Memory B cell (primary cell): ENCODE results near the gene VPS35L.

Experiments used
- ATAC-seq: fragments of 150-1000 bp; cut with Tn5 transposase; 2 replicates; pipeline ENCODE4 v1.10.0; 2021; ENCODE audit warnings: low read depth, mild to moderate bottlenecking, moderate library complexity
- DNase-seq, 2 donors: peaks; one replicate each; pipeline ENCODE4 v3.0.0; 2022; ENCODE audit warnings: low spot score in 2 of 2
- H3K27ac Mint-ChIP-seq: one replicate; pipeline ENCODE4 v1.8.0; 2022; ENCODE audit warnings: mild to moderate bottlenecking, moderate library complexity, mixed read lengths
- H3K27me3 Mint-ChIP-seq: one replicate; pipeline ENCODE4 v1.8.0; 2022; ENCODE audit warnings: mixed read lengths
- H3K36me3 Mint-ChIP-seq: one replicate; pipeline ENCODE4 v1.8.0; 2022; ENCODE audit warnings: mild to moderate bottlenecking, mixed read lengths
- H3K4me1 Mint-ChIP-seq: one replicate; pipeline ENCODE4 v1.8.0; 2022; ENCODE audit warnings: mixed read lengths
- H3K4me3 Mint-ChIP-seq: one replicate; pipeline ENCODE4 v1.8.0; 2022; ENCODE audit warnings: mild to moderate bottlenecking, moderate library complexity, mixed read lengths
- H3K9me3 Mint-ChIP-seq: one replicate; pipeline ENCODE4 v1.8.0; 2022; ENCODE audit warnings: mixed read lengths

VPS35L gene

DNA sequence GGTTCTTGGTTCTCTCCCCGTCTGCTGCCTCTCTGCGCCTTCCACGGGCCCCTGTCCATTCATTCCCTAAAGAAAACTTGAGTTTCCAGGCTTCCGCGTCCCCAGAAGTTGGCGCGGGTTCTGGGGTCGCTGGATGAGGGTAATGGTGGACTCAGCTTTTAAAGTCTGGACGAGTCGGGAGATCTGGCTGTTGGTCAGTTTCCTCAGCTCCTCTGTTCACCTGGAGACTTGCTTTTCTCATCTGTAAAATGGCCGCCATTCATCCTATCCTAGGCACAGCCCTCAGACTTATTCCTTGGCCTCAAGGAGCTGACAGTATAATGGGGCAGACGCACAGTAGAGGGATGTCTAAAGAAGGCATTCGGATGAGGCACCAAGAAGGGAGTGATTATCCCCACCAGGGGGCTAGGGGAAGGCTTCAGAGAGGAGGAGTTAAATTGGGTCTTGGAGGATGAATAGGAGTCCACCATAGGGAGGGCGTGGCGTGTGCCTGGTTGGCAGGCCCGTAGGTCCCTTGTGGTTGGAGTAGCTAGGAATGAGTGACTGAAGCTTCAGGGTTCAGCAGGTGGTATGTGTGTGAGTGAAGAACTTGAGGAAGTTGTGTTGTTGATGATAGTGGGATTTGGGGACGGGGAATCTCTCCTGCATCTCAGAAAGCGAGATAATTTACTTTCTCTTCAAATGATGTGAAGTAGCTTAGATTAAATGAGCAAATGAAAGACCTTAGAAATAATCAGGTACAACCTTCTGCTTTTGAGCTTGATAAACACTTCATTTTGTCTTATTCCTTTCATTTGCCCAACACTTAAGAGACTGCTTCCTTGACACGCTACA is 652 bp downstream of the VPS35L start:
- DNase-seq: peak in 1 of 2 donors; percentile 19
- peak overlapping the region; percentile 89 for H3K4me3 Mint-ChIP-seq
- H3K36me3 Mint-ChIP-seq: no peaks in the 10 kb centered on the region
- ATAC-seq: no peak
- H3K27me3 Mint-ChIP-seq: no peaks in the 10 kb centered on the region
- H3K4me1 Mint-ChIP-seq: peaks cover 7% of the 10 kb centered on the region
- H3K9me3 Mint-ChIP-seq: no peaks in the 10 kb centered on the region
- H3K27ac Mint-ChIP-seq: peak overlapping the region; percentile 89

DNA sequence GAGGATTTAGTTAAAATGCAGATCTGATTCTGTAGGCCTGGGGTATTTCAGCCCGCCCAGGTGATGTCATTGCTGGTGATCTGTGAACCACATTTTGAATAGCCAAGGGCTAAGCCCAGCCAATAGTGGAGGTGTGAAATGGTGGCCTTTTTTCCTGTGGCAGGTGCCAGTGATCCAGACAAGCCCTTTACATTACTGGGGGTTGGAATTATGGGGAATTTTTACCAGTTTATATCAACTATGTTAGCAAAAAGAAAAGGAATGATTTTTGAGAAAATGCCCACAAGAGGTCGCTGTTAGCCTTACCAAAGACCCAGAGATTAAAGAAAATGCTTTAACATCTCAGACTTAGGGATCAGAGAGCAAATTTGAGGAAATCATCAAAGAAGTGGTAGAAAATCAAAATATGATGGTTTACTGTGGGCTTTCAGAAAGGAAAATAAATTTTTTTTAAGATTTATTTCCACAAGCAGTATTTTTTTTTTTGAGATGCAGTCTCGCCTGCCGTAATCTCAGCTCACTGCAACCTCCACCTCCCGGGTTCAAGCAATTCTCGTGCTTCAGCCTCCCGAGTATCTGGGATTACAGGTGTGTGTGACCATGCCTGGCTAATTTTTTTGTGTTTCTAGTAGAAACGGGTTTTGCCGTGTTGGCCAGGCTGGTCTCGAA is 3.9 kb downstream of the VPS35L start:
- H3K9me3 Mint-ChIP-seq: peaks cover 5% of the 10 kb centered on the region
- ATAC-seq (no peak), DNase-seq (peak; percentile 13 to 45)
- H3K4me3 Mint-ChIP-seq: no peak overlapping the region
- H3K4me1 Mint-ChIP-seq: peaks cover 9% of the 10 kb centered on the region
- peaks cover 9% of the 10 kb centered on the region for H3K36me3 Mint-ChIP-seq
- H3K27ac Mint-ChIP-seq: no peak overlapping the region
- no peaks in the 10 kb centered on the region for H3K27me3 Mint-ChIP-seq

DNA sequence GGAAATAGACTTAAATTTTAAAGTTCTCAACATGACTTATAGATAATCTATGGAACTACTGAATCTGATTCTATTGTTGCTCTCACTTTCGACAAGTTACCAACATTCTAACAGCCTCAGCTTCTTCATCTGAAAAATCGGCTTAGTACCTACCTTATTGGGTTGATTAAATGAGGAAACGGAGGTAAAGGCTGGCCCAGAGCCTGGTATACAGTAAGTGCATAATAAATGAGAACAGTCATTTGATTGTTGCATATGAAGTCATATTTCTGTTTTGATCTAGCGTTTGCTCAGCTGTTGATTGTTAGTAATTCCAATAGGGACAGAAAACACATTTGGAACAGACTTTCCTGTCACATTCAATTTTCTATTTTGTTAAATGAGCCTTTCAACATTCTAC is 4.6 kb downstream of the VPS35L start:
- ATAC-seq (no peak), DNase-seq (no peak)
- no peaks in the 10 kb centered on the region for H3K27me3 Mint-ChIP-seq
- H3K36me3 Mint-ChIP-seq: peaks cover 11% of the 10 kb centered on the region
- H3K9me3 Mint-ChIP-seq: peaks cover 5% of the 10 kb centered on the region
- no peak overlapping the region for H3K27ac Mint-ChIP-seq
- H3K4me1 Mint-ChIP-seq: peaks cover 7% of the 10 kb centered on the region
- H3K4me3 Mint-ChIP-seq: no peak overlapping the region

DNA sequence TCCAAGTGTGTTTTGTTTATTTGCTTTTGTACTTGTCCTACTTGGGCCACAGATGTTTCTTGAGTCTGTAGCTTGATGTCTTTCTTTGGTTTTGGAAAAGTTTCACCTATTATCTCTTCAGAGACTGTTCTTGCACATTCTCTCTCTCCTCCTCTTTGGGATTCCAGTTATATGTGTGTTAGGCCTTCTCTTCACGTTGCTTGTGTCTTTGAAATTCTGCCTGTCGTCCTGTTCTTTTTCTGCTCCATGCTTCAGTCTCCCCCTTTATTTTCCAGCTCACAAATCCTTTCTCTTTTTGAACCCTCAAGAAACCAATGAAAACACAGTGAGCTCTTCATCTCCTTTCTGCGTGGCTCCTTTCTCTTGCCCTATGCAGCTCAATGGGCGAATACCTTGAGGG is 7.9 kb downstream of the VPS35L start:
- DNase-seq (no peak), ATAC-seq (no peak)
- H3K27me3 Mint-ChIP-seq: no peaks in the 10 kb centered on the region
- H3K9me3 Mint-ChIP-seq: peaks cover 5% of the 10 kb centered on the region
- no peak overlapping the region for H3K4me3 Mint-ChIP-seq
- no peak overlapping the region for H3K27ac Mint-ChIP-seq
- H3K4me1 Mint-ChIP-seq: peaks cover 2% of the 10 kb centered on the region
- peaks cover 21% of the 10 kb centered on the region for H3K36me3 Mint-ChIP-seq

DNA sequence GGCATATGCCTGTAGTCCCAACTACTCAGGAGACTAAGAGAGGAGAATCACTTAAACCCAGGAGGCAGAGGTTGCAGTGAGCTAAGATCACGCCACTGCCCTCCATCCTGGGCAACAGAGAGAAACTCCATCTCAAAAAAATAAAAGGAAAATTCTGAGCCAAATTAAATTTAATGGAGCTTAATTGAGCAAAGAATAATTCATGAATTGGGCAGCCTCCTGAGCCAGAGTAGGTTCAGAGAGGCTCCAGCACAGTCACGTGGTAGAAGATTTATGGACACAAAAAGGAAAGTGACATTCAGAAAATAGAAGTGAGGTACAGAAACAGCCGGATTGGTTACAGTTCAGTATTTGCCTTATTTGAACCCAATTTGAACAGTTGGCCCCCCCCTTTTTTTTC is 10.9 kb downstream of the VPS35L start:
- no peak for ATAC-seq
- Mint-ChIP-seq H3K27me3 (no peaks in the 10 kb centered on the region), H3K27ac (no peak overlapping the region), H3K4me3 (no peak overlapping the region), H3K36me3 (peaks cover 32% of the 10 kb centered on the region), H3K9me3 (peaks cover 5% of the 10 kb centered on the region), H3K4me1 (peaks cover 1% of the 10 kb centered on the region)
- no peak for DNase-seq

DNA sequence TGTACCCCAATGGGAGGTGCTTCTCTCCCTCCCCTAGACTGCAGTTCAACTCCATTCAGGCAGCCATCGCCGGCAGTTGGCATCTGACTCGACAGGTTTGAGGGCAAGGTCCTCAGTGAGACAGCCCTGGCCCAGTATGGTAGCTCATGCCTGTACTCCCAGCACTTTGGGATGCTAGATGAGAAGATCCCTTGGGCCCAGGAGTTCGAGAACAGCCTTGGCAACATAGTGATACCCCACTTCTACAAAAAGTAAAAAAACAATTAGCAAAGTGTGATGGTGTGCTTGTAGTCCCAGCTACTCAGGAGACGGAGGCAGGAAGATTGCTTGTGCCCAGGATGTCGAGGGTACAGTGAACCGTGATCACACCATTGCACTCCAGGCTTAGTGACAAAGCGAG is 12.1 kb downstream of the VPS35L start:
- peaks cover 29% of the 10 kb centered on the region for H3K36me3 Mint-ChIP-seq
- no peak overlapping the region for H3K4me3 Mint-ChIP-seq
- no peaks in the 10 kb centered on the region for H3K27me3 Mint-ChIP-seq
- no peak for DNase-seq
- H3K27ac Mint-ChIP-seq: no peak overlapping the region
- H3K4me1 Mint-ChIP-seq: no peaks in the 10 kb centered on the region
- peaks cover 5% of the 10 kb centered on the region for H3K9me3 Mint-ChIP-seq
- no peak for ATAC-seq

DNA sequence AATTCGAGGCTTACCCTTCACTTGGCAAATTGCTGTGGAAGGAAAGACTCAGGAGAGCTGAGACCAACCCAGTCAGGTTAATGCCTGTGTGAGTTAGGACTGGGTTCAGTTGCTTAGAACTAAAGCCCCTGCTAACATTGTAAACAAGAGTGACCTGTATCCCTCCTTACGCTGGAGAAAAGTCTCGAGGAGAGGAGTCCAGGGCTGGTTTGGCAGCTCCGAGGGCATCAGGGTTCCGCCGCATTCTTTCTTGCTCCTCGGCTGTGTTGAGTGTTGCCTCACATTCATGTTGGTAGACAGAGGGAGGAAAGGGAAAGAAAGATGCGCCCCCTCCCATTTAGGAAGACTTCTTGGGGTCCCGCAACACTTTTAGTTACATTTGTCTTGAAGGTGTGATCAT is 18.5 kb downstream of the VPS35L start:
- Mint-ChIP-seq H3K4me3 (no peak overlapping the region), H3K27ac (no peak overlapping the region), H3K36me3 (peaks cover 38% of the 10 kb centered on the region), H3K9me3 (peaks cover 3% of the 10 kb centered on the region), H3K4me1 (no peaks in the 10 kb centered on the region), H3K27me3 (no peaks in the 10 kb centered on the region)
- DNase-seq (no peak), ATAC-seq (no peak)

DNA sequence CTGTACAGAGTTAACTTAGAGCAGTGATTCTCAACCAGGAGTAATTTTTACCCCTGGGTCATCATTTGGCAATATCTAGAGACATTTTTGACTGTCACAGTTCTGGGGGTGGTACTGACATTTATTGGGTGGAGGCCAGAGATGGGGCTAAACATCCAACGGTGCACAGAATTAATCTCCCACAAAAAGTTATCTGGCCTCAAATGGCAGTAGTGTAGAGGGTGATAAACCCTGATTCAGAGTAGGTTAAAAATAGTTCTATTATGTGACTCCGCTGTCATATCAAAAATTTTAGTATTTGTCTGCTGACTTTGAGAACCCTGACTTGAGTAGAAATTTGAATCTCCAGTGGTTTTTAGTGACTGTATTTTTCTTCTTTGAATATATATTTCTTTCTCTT is 19.1 kb downstream of the VPS35L start:
- DNase-seq: no peak
- Mint-ChIP-seq H3K27ac (no peak overlapping the region), H3K4me1 (no peaks in the 10 kb centered on the region), H3K9me3 (peaks cover 3% of the 10 kb centered on the region), H3K27me3 (no peaks in the 10 kb centered on the region), H3K36me3 (peaks cover 37% of the 10 kb centered on the region), H3K4me3 (no peak overlapping the region)
- no peak for ATAC-seq

DNA sequence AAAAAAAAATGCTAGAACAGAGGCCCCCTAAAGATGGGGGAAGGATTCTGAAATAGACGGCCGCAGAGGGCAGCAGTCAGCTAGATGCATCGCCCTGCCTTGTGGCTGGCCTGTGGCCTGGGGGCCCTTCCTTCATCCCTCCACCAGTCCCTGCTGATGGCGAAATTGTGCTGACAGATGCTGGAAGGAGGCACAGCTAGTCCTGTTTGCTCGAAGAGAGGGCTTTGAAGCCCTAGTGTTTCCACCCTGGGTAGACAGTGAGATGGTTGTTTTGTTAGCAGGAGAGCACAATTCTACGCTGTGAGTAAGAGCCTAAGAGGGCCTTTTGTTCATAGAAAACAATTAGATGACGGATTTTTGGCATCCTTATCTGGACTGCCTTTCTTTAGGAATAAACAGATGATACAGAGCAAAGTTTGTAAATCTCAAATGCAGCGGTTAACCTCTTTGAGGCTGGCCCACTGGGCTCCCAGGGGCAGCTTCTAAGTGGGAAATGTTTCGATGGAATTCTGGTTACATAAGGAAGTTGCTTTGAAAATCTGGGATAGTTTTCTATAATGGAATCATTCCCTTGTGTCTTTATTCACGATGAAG is 23.0 kb downstream of the VPS35L start:
- Mint-ChIP-seq H3K4me3 (no peak overlapping the region), H3K27ac (no peak overlapping the region), H3K27me3 (no peaks in the 10 kb centered on the region), H3K36me3 (peaks cover 52% of the 10 kb centered on the region), H3K4me1 (peaks cover 1% of the 10 kb centered on the region), H3K9me3 (peaks cover 6% of the 10 kb centered on the region)
- no peak for ATAC-seq
- no peak for DNase-seq

DNA sequence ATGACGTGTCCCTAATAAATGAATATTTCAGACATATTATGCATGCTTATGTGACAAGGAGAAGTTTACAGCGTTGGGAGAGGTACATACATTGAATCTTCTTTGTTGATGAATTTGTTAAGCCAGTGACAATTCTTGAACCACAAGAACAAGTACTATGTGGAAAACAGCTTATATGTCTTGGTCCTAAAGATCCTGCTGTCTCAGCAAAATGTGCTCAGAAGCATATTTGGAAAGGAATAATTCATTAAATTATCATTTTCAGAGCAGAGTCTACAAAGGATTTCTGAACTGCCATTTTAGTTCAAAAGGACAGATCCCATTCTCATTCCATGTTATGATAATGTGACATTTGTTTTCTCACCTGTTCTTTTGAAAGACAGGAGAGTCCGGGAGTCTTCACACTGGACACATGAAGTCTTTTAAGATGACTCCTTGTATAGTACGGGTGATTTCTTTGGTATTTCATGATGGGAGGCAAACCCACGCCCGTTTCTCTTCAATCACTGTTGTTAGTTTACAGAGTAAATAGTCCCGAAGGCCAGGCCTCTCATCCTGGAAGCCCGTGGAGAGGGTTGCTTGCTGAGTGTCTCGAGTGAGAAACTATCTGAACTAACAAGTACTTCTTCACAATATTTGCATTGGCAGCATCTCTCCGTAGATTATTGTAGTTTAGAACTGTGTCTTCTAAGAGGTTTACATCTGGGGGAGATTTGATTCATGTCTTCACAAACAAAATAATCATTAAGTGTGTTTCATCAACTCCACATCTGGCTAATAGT is 26.7 kb downstream of the VPS35L start:
- no peaks in the 10 kb centered on the region for H3K27me3 Mint-ChIP-seq
- peaks cover 57% of the 10 kb centered on the region for H3K36me3 Mint-ChIP-seq
- H3K4me1 Mint-ChIP-seq: peaks cover 8% of the 10 kb centered on the region
- H3K4me3 Mint-ChIP-seq: no peak overlapping the region
- DNase-seq (no peak), ATAC-seq (no peak)
- H3K9me3 Mint-ChIP-seq: peaks cover 3% of the 10 kb centered on the region
- no peak overlapping the region for H3K27ac Mint-ChIP-seq

DNA sequence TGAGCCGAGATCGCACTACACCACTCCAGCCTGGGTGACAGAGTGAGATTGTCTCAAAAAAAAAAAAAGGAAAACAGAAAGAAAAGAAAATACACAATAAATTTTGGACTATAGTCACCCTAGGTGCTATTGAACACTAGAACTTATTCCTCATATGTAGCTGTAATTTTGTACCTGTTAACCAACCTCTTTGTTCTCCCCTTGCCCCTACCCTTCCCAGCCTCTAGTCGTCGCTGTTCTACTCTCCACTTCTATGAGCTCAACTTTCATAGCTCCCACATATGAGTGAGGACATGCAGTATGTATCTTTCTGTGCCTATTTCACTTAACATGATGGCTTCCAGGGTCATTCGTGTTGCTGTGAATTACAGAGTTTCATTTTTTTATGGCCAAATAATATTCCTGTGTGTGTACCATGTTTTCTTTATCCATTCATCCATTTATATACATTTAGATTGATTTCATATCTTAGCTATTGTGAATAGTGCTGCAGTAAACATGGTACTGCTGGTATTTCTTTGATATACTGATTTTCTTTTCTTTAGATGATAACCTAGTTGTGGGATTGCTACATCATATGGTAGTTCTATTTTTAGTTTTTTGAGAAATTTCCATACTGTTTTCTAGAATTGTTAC is 28.3 kb downstream of the VPS35L start:
- no peak overlapping the region for H3K4me3 Mint-ChIP-seq
- H3K36me3 Mint-ChIP-seq: peaks cover 50% of the 10 kb centered on the region
- DNase-seq (no peak), ATAC-seq (no peak)
- H3K27ac Mint-ChIP-seq: peak overlapping the region; percentile 38
- H3K27me3 Mint-ChIP-seq: no peaks in the 10 kb centered on the region
- peaks cover 3% of the 10 kb centered on the region for H3K9me3 Mint-ChIP-seq
- peaks cover 8% of the 10 kb centered on the region for H3K4me1 Mint-ChIP-seq

DNA sequence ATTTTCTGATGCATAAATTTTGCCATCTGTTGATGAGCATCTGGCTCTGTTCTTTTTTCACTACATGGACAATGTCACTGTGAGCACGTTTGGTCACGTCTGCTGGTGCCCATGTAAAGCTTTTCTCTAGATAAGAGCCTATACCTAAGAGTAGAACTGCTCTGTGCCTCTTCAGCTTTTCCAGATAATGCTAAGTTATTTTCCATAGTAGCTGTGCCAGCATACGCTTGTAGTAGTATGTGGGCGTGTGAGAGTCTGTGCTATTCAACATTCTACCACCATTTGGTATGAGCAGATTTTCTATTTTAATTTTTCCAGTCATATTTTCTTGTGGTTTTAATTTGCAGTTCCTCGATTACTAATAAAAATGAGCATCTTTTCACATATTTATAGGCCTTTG is 33.2 kb downstream of the VPS35L start:
- no peak for ATAC-seq

DNA sequence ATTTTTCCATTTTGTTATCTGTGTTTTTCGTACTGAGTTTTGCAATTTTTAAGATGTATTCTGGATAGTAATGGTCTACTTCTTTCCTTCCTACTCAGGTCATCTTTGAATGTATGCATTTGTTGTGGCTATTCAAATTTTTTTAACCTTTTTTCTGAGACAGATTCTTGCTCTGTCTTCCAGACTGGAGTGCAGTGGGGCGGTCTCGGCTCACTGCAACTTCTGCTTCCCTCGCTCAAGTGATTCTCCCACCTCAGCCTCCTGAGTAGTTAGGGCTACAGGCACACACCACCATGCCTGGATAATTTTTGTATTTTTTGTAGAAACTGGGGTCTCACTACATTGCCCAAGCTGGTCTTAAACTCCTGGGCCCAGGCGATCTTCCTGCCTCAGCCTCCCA is 33.6 kb downstream of the VPS35L start:
- Mint-ChIP-seq H3K4me1 (peaks cover 1% of the 10 kb centered on the region), H3K27ac (no peak overlapping the region), H3K4me3 (no peak overlapping the region), H3K9me3 (no peaks in the 10 kb centered on the region), H3K36me3 (peaks cover 31% of the 10 kb centered on the region), H3K27me3 (no peaks in the 10 kb centered on the region)
- DNase-seq (no peak), ATAC-seq (no peak)

More for the DNA sequence above, 33.2 kb downstream of the VPS35L start:
- Mint-ChIP-seq H3K27ac (no peak overlapping the region), H3K4me3 (no peak overlapping the region), H3K4me1 (peaks cover 5% of the 10 kb centered on the region), H3K27me3 (no peaks in the 10 kb centered on the region), H3K9me3 (no peaks in the 10 kb centered on the region), H3K36me3 (peaks cover 35% of the 10 kb centered on the region)
- DNase-seq: no peak
